Measurements from ENCODE around the gene LRRC7.

- TF ChIP-seq CTCF (conservative IDR thresholded peaks at IDR 0.05) (no peak), ZFX (IDR thresholded peaks at IDR 0.05) (no peak)
Measured at GRCh38 chr1:69728206-69728605, 160.5 kb downstream of the LRRC7 start.

All from C4-2B (cell line).